Measurements from ENCODE around the gene SPCS3.

The SPCS3 gene

DNA sequence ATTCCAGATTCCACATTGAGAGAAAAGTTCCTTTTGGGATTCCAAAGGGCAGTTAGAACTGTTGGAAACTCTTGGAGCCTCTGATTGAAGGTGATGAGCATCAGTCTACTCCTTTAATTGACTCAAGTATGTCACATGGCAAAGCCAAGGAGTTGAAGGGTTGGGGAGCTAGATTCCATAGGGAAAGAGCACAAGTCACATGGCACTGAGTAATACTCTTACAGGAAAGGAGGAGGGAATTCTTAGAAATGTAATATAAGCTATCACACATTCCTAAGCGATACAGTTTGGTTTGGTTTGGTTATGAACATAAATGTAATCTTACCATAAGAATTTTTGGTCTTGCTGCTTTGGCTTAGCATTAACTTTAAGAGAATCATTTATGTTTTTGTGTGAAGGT is 15.7 kb downstream of the SPCS3 start:
- ChIA-PET POLR2A (no interaction called here), CTCF (interaction anchor here (0.6 kb wide), 1 partner anchor 185 kb away, joined by 3 read pairs; no protein-coding TSS in a partner anchor)
- Histone ChIP-seq H3K27ac (ENCODE audit: extremely low read depth, low read depth, low read length) (no peak overlapping the region), H3K4me1 (ENCODE audit: control insufficient read depth, insufficient read depth, low read length) (no peaks in the 10 kb centered on the region), H3K4me3 (ENCODE audit: low read depth, low read length) (no peak overlapping the region), H3K9me3 (ENCODE audit: control insufficient read depth, insufficient read depth, low read depth, low read length) (no peaks in the 10 kb centered on the region), H3K36me3 (ENCODE audit: control insufficient read depth in 2 of 2, insufficient read depth in 1 of 2, low read length in 2 of 2) (peaks cover 0 to 2% of the 10 kb centered on the region in 2 experiments; a peak in 1 of 3 replicates)
- TF ChIP-seq ZNF610 (tag by site-specific recombination; IDR thresholded peaks at IDR 0.05; ENCODE audit: borderline replicate concordance) (no peak), ZSCAN23 (tag by site-specific recombination; IDR thresholded peaks at IDR 0.05) (no peak), MZF1 (tag by site-specific recombination; IDR thresholded peaks at IDR 0.05; ENCODE audit: borderline replicate concordance) (no peak), ZNF501 (tag by site-specific recombination; IDR thresholded peaks at IDR 0.05) (no peak), ZNF19 (tag by site-specific recombination; IDR thresholded peaks at IDR 0.05; ENCODE audit: low read depth) (no peak), ZNF660 (tag by site-specific recombination; IDR thresholded peaks at IDR 0.05) (no peak), ZNF624 (tag by site-specific recombination; IDR thresholded peaks at IDR 0.05) (no peak), GLIS1 (tag by site-specific recombination; IDR thresholded peaks at IDR 0.05) (no peak), ZNF354C (tag by site-specific recombination; IDR thresholded peaks at IDR 0.05; ENCODE audit: borderline replicate concordance, low read depth) (no peak), ZNF549 (tag by site-specific recombination; IDR thresholded peaks at IDR 0.05) (no peak), SCRT2 (tag by site-specific recombination; IDR thresholded peaks at IDR 0.05) (no peak)
- TF ChIP-seq, protein P1, sequence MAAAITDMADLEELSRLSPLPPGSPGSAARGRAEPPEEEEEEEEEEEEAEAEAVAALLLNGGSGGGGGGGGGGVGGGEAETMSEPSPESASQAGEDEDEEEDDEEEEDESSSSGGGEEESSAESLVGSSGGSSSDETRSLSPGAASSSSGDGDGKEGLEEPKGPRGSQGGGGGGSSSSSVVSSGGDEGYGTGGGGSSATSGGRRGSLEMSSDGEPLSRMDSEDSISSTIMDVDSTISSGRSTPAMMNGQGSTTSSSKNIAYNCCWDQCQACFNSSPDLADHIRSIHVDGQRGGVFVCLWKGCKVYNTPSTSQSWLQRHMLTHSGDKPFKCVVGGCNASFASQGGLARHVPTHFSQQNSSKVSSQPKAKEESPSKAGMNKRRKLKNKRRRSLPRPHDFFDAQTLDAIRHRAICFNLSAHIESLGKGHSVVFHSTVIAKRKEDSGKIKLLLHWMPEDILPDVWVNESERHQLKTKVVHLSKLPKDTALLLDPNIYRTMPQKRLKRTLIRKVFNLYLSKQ (tag by site-specific recombination; IDR thresholded peaks at IDR 0.05; ENCODE audit: borderline replicate concordance) = no peak
- TF ChIP-seq, protein P2, sequence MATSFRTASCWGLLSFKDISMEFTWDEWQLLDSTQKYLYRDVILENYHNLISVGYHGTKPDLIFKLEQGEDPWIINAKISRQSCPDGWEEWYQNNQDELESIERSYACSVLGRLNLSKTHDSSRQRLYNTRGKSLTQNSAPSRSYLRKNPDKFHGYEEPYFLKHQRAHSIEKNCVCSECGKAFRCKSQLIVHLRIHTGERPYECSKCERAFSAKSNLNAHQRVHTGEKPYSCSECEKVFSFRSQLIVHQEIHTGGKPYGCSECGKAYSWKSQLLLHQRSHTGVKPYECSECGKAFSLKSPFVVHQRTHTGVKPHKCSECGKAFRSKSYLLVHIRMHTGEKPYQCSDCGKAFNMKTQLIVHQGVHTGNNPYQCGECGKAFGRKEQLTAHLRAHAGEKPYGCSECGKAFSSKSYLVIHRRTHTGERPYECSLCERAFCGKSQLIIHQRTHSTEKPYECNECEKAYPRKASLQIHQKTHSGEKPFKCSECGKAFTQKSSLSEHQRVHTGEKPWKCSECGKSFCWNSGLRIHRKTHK (tag by site-specific recombination; IDR thresholded peaks at IDR 0.05) = no peak
- TF ChIP-seq, protein P3, sequence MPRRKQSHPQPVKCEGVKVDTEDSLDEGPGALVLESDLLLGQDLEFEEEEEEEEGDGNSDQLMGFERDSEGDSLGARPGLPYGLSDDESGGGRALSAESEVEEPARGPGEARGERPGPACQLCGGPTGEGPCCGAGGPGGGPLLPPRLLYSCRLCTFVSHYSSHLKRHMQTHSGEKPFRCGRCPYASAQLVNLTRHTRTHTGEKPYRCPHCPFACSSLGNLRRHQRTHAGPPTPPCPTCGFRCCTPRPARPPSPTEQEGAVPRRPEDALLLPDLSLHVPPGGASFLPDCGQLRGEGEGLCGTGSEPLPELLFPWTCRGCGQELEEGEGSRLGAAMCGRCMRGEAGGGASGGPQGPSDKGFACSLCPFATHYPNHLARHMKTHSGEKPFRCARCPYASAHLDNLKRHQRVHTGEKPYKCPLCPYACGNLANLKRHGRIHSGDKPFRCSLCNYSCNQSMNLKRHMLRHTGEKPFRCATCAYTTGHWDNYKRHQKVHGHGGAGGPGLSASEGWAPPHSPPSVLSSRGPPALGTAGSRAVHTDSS (tag by site-specific recombination; IDR thresholded peaks at IDR 0.05) = no peak

DNA sequence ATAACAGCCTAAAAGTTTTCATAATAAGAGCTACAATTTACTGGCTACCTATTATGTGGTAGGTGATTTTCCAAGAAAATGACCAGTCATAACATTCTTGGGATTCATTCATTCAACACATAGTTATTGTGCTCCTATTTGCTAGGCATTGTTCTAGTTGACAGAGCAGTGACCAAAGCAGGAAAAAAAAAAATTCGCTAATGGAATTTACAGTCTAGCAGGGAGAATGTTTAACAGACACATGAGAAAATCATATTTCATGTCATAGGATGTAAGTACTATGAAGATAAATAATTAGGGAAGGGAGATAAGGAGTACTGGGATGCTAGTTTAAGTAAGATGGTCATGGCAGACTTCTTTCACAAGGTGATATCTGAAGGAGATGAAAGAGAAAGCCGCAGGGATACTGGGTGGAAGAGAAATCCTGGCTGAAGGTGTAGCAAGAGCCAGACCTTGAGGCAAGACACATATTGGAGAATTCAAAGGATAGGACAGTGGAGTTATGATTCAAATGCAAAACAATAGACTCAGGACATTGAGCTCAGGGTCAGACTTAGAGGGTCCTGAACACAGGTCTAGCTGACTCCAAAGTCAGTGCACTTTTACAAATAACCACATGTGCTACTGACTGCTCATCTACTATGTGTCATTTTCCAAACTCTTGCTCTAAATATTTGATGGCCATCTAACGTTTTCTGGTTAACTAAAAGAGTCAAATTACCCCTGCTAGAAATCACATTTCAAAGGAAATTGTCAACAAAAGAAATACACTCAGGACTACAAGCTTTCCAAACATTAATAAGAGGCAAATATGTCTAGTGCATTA is 20.4 kb downstream of the SPCS3 start:
- CTCF ChIA-PET = interaction anchor here (0.6 to 2.7 kb wide), 17 partner anchors 9 to 861 kb away, joined by 3 to 21 read pairs (median 3); no protein-coding TSS in a partner anchor
- TF ChIP-seq ZNF585B (tag by site-specific recombination; IDR thresholded peaks at IDR 0.05) = no peak
- TF ChIP-seq ZNF19 (tag by site-specific recombination; IDR thresholded peaks at IDR 0.05; ENCODE audit: low read depth) = no peak
- no peak for TF ChIP-seq ZNF596 (tag by site-specific recombination; IDR thresholded peaks at IDR 0.05)
- TF ChIP-seq GLI2 (tag by site-specific recombination; IDR thresholded peaks at IDR 0.05; ENCODE audit: borderline replicate concordance, low read depth) = no peak
- TF ChIP-seq ZBTB7A (tag by site-specific recombination; IDR thresholded peaks at IDR 0.05; ENCODE audit: low read depth) = no peak
- no peak for TF ChIP-seq ZSCAN16 (tag by site-specific recombination; IDR thresholded peaks at IDR 0.05)
- TF ChIP-seq ZFP3 (tag by site-specific recombination; IDR thresholded peaks at IDR 0.05; ENCODE audit: low read depth) = no peak
- POLR2A ChIA-PET = no interaction called here
- H3K9me3 ChIP-seq (ENCODE audit: control insufficient read depth, insufficient read depth, low read depth, low read length) = no peaks in the 10 kb centered on the region
- H3K27ac ChIP-seq (ENCODE audit: extremely low read depth, low read depth, low read length) = no peak overlapping the region
- H3K4me3 ChIP-seq (ENCODE audit: low read depth, low read length) = no peak overlapping the region
- H3K4me1 ChIP-seq (ENCODE audit: control insufficient read depth, insufficient read depth, low read length) = no peaks in the 10 kb centered on the region
- H3K36me3 ChIP-seq (ENCODE audit: control insufficient read depth in 2 of 2, insufficient read depth in 1 of 2, low read length in 2 of 2) = no peaks in the 10 kb centered on the region
